Measurements from ENCODE around the gene LYRM1. TPM values are rescaled to one million over a fixed set of nuclear protein-coding genes. Genes with fewer than 3 reads are reported as not detected.

LYRM1 gene
- total RNA-seq, 4 donors from 2014 or later: 37.1 to 106 (median 61.9) TPM

GRCh38 chr16:20859229-20859628 is 41.3 kb upstream of the LYRM1 start:
- TF ChIP-seq CTCF (IDR thresholded peaks at IDR 0.05; ENCODE audit: low read depth): no peak

- no peak for TF ChIP-seq CTCF (IDR thresholded peaks at IDR 0.05; ENCODE audit: low read depth)
These were observed 40.9 kb upstream of the LYRM1 start for GRCh38 chr16:20859699-20860098.

- TF ChIP-seq CTCF (IDR thresholded peaks at IDR 0.05; ENCODE audit: low read depth): no peak
These were observed 40.2 kb upstream of the LYRM1 start for GRCh38 chr16:20860361-20860760.

- no peak for TF ChIP-seq CTCF (IDR thresholded peaks at IDR 0.05; ENCODE audit: low read depth)
These were observed 38.2 kb upstream of the LYRM1 start for GRCh38 chr16:20862162-20862960.

GRCh38 chr16:20865420-20866131 is 35.0 kb upstream of the LYRM1 start:
- TF ChIP-seq CTCF (IDR thresholded peaks at IDR 0.05; ENCODE audit: low read depth): no peak

GRCh38 chr16:20866145-20866772 is 34.3 kb upstream of the LYRM1 start:
- no peak for TF ChIP-seq CTCF (IDR thresholded peaks at IDR 0.05; ENCODE audit: low read depth)

GRCh38 chr16:20866801-20867200 is 33.8 kb upstream of the LYRM1 start:
- no peak for TF ChIP-seq CTCF (IDR thresholded peaks at IDR 0.05; ENCODE audit: low read depth)

All from subcutaneous adipose tissue (tissue), 4 donors.